HepG2 (cell line): Measurements from ENCODE around the gene CNTF. TPM values are rescaled to one million over a fixed set of nuclear protein-coding genes. Genes with fewer than 3 reads are reported as not detected.

Experiments used
- DR1 ChIP-seq: sonication (generic); formaldehyde crosslinking; IDR thresholded peaks from 2 replicates; pipeline ENCODE4 v1.8.0; 2021; ENCODE audit warnings: mild to moderate bottlenecking, missing genetic modification reagents, inconsistent platforms
- HOXA5 ChIP-seq: sonication (generic); formaldehyde crosslinking; IDR thresholded peaks from 2 replicates; pipeline ENCODE4 v1.4.0; 2020; ENCODE audit warnings: missing genetic modification reagents
- IKZF1 ChIP-seq: fragments of 450-650 bp; IDR thresholded peaks from 2 replicates; pipeline ENCODE4 v1.7.1; 2016
- NKX3-1 ChIP-seq: sonication (generic); formaldehyde crosslinking; IDR thresholded peaks from 2 replicates; pipeline ENCODE4 v1.5.0; 2020; ENCODE audit warnings: missing genetic modification reagents
- REPIN1 ChIP-seq: sonication (generic); formaldehyde crosslinking; IDR thresholded peaks from 2 replicates; pipeline ENCODE4 v1.8.0; 2022; ENCODE audit warnings: missing genetic modification reagents, low read depth, mild to moderate bottlenecking, borderline replicate concordance
- SIN3A ChIP-seq: IDR thresholded peaks from 2 replicates; pipeline ENCODE4 v1.6.1; 2011; ENCODE audit warnings: low read depth, mild to moderate bottlenecking, control low read depth, low read length, borderline replicate concordance
- SMAD1 ChIP-seq: sonication (generic); formaldehyde crosslinking; IDR thresholded peaks from 2 replicates; pipeline ENCODE4 v1.4.0; 2020; ENCODE audit warnings: missing genetic modification reagents, low read depth, mild to moderate bottlenecking, borderline replicate concordance
- SNRNP70 ChIP-seq: fragments of 200-400 bp; formaldehyde crosslinking; IDR thresholded peaks from 2 replicates; pipeline ENCODE4 v1.6.1; 2017; ENCODE audit warnings: mild to moderate bottlenecking, low read depth, low read length, moderate library complexity
- TCF7 ChIP-seq: sonication (generic); IDR thresholded peaks from 2 replicates; pipeline ENCODE4 v1.6.1; 2016; ENCODE audit warnings: antibody characterized with exemption, low read depth
- TEAD2 ChIP-seq: sonication (generic); formaldehyde crosslinking; IDR thresholded peaks from 2 replicates; pipeline ENCODE4 v1.9.0; 2021; ENCODE audit warnings: missing genetic modification reagents
- TEAD3 ChIP-seq: optimal IDR thresholded peaks from 2 replicates; pipeline ENCODE3; 2016; ENCODE audit warnings: borderline replicate concordance
- ZNF20 ChIP-seq: sonication (generic); formaldehyde crosslinking; IDR thresholded peaks from 2 replicates; pipeline ENCODE4 v1.4.0; 2020; ENCODE audit warnings: mild to moderate bottlenecking, moderate library complexity, missing genetic modification reagents
- ZNF253 ChIP-seq: sonication (generic); formaldehyde crosslinking; IDR thresholded peaks from 2 replicates; pipeline ENCODE4 v1.8.0; 2022; ENCODE audit warnings: mild to moderate bottlenecking, missing genetic modification reagents, borderline replicate concordance
- ZNF3 ChIP-seq: IDR thresholded peaks from 2 replicates; pipeline ENCODE4 v1.7.0; 2017; ENCODE audit warnings: inconsistent platforms
- ZNF337 ChIP-seq: sonication (generic); formaldehyde crosslinking; IDR thresholded peaks from 2 replicates; pipeline ENCODE4 v1.5.1; 2020; ENCODE audit warnings: missing genetic modification reagents, low read depth, mild to moderate bottlenecking, borderline replicate concordance
- ZNF354B ChIP-seq: sonication (generic); formaldehyde crosslinking; IDR thresholded peaks from 2 replicates; pipeline ENCODE4 v1.8.0; 2022; ENCODE audit warnings: mild to moderate bottlenecking, missing genetic modification reagents
- polyA plus RNA-seq, 8 experiments: library from polyadenylated mRNA; depleted of rRNA in 3 of 8; stranded (reverse) in 7 of 8; unstranded in 1 of 8; fragments of >200 nt; fragmentation: Illumina TruSeq in 4 of 8; extraction: Trizol in 4 of 8; gene quantifications; 2 replicates each; pipeline versions ENCODE4 v1.2.1 to v1.2.3, GENCODE V29; 2011 to 2016; ENCODE audit warnings: low read depth in 4 of 8, missing spikeins in 1 of 8, mixed read lengths in 1 of 8; ENCODE audit not compliant: insufficient read depth in 1 of 8
- total RNA-seq, 5 experiments: library from RNA; depleted of rRNA; stranded (reverse); fragments of >200 nt; fragmentation: Illumina TruSeq; extraction: Trizol; gene quantifications; 2 replicates each; pipeline ENCODE4 v1.2.3, GENCODE V29; 2016; ENCODE audit warnings: low read depth in 1 of 5
- TF ChIP-seq, protein P1 (sequence below): sonication (generic); formaldehyde crosslinking; IDR thresholded peaks from 2 replicates; pipeline ENCODE4 v1.4.0; 2020; ENCODE audit warnings: missing genetic modification reagents
- TF ChIP-seq, protein P2 (sequence below): sonication (generic); formaldehyde crosslinking; IDR thresholded peaks from 2 replicates; pipeline ENCODE4 v1.4.0; 2020; ENCODE audit warnings: missing genetic modification reagents
- TF ChIP-seq, protein P3 (sequence below): IDR thresholded peaks from 2 replicates; pipeline ENCODE4 v1.6.1; 2012; ENCODE audit warnings: low read length, improper control_type of control experiment

CNTF gene
- total and polyA plus RNA-seq, 2 of the 13 experiments (the other 11 are each of a cell fraction or from before 2014, with no cell fraction given): 0.51 to 2.3 TPM

DNA sequence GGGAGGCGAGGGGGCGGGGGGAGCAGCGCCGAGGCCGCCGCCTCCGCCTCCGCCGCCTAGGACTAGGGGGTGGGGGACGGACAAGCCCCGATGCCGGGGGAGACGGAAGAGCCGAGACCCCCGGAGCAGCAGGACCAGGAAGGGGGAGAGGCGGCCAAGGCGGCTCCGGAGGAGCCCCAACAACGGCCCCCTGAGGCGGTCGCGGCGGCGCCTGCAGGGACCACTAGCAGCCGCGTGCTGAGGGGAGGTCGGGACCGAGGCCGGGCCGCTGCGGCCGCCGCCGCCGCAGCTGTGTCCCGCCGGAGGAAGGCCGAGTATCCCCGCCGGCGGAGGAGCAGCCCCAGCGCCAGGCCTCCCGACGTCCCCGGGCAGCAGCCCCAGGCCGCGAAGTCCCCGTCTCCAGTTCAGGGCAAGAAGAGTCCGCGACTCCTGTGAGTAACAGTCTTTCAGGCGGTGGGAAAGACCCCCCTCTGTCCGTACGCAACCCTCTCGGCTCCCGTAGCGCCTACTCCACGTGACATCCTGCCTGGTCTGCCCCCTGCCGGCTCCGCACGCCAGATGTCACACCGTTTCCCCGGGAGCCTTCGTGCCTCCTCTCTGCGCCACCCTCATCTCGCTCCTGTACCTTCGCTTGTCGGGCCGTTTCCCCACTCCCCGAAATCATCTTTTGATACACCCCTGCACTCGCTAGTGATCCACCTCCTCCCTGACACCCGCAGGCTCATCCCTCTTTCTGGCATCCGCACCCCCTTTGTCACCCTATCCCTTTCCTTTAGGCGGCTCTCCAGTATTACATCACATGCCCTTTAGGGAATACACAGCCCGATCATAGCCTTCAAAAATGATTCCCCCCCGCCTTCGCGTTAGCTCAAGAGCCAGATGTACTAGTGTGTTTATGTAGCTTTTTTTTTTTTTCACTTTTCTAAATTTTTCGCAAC lies 43.0 kb upstream of the CNTF start (continued):
- TF ChIP-seq, protein P1, sequence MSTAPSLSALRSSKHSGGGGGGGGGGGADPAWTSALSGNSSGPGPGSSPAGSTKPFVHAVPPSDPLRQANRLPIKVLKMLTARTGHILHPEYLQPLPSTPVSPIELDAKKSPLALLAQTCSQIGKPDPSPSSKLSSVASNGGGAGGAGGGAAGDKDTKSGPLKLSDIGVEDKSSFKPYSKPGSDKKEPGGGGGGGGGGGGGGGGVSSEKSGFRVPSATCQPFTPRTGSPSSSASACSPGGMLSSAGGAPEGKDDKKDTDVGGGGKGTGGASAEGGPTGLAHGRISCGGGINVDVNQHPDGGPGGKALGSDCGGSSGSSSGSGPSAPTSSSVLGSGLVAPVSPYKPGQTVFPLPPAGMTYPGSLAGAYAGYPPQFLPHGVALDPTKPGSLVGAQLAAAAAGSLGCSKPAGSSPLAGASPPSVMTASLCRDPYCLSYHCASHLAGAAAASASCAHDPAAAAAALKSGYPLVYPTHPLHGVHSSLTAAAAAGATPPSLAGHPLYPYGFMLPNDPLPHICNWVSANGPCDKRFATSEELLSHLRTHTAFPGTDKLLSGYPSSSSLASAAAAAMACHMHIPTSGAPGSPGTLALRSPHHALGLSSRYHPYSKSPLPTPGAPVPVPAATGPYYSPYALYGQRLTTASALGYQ: no peak
- TF ChIP-seq ZNF253 (CRISPR knock-in tag) (no peak), IKZF1 (no peak), DR1 (CRISPR knock-in tag) (peak; percentile 54; the same call in 1 of the 2 replicates), REPIN1 (CRISPR knock-in tag) (peak; percentile 68; the same call in 1 of the 2 replicates), SIN3A (peak; percentile 88; the same call in 1 of the 2 replicates), TCF7 (no peak), SNRNP70 (no peak), NKX3-1 (CRISPR knock-in tag) (no peak; the same call in 1 of the 2 replicates), ZNF3 (CRISPR knock-in tag) (no peak), TEAD3 (CRISPR knock-in tag) (peak; percentile 50), SMAD1 (CRISPR knock-in tag) (no peak), HOXA5 (CRISPR knock-in tag) (peak; percentile 66; the same call in 1 of the 2 replicates), TEAD2 (CRISPR knock-in tag) (no peak), ZNF20 (CRISPR knock-in tag) (no peak), ZNF354B (CRISPR knock-in tag) (no peak), ZNF337 (CRISPR knock-in tag) (no peak)
- TF ChIP-seq, protein P2, sequence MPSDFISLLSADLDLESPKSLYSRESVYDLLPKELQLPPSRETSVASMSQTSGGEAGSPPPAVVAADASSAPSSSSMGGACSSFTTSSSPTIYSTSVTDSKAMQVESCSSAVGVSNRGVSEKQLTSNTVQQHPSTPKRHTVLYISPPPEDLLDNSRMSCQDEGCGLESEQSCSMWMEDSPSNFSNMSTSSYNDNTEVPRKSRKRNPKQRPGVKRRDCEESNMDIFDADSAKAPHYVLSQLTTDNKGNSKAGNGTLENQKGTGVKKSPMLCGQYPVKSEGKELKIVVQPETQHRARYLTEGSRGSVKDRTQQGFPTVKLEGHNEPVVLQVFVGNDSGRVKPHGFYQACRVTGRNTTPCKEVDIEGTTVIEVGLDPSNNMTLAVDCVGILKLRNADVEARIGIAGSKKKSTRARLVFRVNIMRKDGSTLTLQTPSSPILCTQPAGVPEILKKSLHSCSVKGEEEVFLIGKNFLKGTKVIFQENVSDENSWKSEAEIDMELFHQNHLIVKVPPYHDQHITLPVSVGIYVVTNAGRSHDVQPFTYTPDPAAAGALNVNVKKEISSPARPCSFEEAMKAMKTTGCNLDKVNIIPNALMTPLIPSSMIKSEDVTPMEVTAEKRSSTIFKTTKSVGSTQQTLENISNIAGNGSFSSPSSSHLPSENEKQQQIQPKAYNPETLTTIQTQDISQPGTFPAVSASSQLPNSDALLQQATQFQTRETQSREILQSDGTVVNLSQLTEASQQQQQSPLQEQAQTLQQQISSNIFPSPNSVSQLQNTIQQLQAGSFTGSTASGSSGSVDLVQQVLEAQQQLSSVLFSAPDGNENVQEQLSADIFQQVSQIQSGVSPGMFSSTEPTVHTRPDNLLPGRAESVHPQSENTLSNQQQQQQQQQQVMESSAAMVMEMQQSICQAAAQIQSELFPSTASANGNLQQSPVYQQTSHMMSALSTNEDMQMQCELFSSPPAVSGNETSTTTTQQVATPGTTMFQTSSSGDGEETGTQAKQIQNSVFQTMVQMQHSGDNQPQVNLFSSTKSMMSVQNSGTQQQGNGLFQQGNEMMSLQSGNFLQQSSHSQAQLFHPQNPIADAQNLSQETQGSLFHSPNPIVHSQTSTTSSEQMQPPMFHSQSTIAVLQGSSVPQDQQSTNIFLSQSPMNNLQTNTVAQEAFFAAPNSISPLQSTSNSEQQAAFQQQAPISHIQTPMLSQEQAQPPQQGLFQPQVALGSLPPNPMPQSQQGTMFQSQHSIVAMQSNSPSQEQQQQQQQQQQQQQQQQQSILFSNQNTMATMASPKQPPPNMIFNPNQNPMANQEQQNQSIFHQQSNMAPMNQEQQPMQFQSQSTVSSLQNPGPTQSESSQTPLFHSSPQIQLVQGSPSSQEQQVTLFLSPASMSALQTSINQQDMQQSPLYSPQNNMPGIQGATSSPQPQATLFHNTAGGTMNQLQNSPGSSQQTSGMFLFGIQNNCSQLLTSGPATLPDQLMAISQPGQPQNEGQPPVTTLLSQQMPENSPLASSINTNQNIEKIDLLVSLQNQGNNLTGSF (CRISPR knock-in tag): no peak
- TF ChIP-seq, protein P3, sequence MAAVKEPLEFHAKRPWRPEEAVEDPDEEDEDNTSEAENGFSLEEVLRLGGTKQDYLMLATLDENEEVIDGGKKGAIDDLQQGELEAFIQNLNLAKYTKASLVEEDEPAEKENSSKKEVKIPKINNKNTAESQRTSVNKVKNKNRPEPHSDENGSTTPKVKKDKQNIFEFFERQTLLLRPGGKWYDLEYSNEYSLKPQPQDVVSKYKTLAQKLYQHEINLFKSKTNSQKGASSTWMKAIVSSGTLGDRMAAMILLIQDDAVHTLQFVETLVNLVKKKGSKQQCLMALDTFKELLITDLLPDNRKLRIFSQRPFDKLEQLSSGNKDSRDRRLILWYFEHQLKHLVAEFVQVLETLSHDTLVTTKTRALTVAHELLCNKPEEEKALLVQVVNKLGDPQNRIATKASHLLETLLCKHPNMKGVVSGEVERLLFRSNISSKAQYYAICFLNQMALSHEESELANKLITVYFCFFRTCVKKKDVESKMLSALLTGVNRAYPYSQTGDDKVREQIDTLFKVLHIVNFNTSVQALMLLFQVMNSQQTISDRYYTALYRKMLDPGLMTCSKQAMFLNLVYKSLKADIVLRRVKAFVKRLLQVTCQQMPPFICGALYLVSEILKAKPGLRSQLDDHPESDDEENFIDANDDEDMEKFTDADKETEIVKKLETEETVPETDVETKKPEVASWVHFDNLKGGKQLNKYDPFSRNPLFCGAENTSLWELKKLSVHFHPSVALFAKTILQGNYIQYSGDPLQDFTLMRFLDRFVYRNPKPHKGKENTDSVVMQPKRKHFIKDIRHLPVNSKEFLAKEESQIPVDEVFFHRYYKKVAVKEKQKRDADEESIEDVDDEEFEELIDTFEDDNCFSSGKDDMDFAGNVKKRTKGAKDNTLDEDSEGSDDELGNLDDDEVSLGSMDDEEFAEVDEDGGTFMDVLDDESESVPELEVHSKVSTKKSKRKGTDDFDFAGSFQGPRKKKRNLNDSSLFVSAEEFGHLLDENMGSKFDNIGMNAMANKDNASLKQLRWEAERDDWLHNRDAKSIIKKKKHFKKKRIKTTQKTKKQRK: no peak
